Measurements from ENCODE around the gene PTPRK. TPM values are rescaled to one million over a fixed set of nuclear protein-coding genes. Genes with fewer than 3 reads are reported as not detected.

PTPRK gene
- total and polyA plus RNA-seq, 4 donors: 12.1 to 61.2 (median 29.1) TPM

DNA sequence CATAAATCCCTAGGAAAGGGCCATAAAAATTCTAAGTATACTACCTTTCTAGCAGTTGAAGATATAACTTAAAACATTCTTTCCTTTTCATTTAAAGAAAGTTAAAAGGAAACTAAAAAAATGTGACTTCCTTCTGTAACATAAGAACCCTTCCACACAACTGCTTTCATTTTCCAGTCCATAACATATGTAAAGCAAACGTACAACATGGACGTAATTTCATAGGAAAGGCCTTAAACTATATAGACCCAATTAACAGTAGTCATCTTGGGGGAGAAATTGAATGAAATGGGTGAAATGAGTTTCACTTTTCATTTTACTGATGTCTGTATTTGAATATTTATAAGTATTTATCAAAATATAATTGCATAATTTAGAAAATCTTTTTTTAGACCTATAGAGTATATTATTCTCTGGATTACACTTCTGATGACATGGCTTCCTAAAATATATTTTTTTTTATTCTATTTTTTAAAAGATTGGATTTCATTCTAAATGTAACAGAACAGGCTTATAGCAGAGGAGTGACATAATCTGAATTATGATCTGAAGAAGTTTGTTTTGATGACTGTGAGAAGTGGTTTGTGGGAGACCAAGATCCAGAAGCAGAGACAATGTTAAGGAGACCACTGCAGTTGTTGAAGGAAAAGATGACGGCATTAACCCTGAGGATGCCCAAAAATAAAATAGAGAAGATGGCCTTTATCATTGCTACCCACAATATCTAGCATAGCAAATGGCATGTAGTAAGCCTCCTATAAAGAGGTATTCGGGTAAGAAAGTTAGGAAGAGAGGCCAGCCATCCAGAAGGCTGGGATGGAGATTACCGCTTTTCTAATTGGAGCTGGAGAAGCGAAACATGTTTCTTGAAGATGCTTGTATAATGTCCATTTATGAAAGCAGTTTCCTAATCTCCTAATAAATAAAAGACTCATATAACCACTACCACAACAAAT, 260.4 kb downstream of the PTPRK start (continued):
- TF ChIP-seq, protein P1, sequence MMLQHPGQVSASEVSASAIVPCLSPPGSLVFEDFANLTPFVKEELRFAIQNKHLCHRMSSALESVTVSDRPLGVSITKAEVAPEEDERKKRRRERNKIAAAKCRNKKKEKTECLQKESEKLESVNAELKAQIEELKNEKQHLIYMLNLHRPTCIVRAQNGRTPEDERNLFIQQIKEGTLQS (IDR thresholded peaks at IDR 0.05): no peak
- no peak for TF ChIP-seq TAF1 (conservative IDR thresholded peaks at IDR 0.05)
- no peak for TF ChIP-seq SP1 (IDR thresholded peaks at IDR 0.05)
- TF ChIP-seq JUND (IDR thresholded peaks at IDR 0.05): no peak
- no peak for TF ChIP-seq CTCF (IDR thresholded peaks at IDR 0.05; ENCODE audit: low read depth, low read length, missing input control)

DNA sequence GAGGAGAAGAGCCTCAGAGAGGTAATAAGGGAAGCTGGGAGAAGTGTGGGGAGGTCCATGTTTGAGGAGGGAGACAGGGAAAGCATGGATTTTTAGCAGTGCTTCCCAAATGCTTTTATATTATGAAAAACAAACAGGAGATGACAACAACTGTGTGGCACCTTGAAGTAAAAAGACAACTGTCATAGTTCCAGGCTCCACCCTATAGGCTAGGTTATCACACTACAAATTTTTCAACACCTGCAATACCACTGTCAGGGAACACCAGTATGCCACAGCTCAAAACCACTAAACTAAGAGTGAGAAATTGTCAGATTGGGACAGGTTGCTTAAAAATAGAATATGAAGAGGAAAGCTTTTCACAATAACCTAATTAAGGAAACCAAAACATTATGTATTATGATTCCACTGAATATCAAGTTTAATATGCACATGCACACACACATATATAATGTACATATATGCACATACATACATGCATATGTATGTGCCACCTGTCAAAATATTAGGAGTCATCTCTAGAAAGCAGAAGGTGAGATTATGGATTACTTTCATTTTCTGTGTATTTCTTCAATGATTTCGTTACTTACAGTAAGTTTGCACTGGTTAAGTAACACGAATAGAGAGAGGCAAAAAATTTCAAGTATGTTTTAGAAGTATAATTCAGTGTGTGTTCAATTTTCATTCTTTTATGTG, 261.2 kb downstream of the PTPRK start:
- 51% methylated on average over 2 of the region's 2 CpGs for WGBS
- no peak overlapping the region for H3K4me3 ChIP-seq (ENCODE audit: low read depth in 1 of 3, low read length in 3 of 3)
- DNase-seq (ENCODE audit: low spot score): no peak
- H3K4me1 ChIP-seq (ENCODE audit: control insufficient read depth in 4 of 4, insufficient read depth in 4 of 4, low read length in 3 of 4): peaks cover 0 to 6% (median under 1%) of the 10 kb centered on the region in 4 donors
- no peak overlapping the region for H3K27ac ChIP-seq (ENCODE audit: low read depth in 1 of 2, low read length in 2 of 2)
- TF ChIP-seq TAF1 (conservative IDR thresholded peaks at IDR 0.05) (no peak), RAD21 (IDR thresholded peaks at IDR 0.05) (peak in 1 of 2 donors; percentile 14), CTCF (IDR thresholded peaks at IDR 0.05; ENCODE audit: low read depth, low read length, missing input control) (no peak), GABPA (IDR thresholded peaks at IDR 0.05 in 1 of 2, conservative IDR thresholded peaks at IDR 0.05 in 1 of 2) (no peak), MAX (IDR thresholded peaks at IDR 0.05) (no peak)
- TF ChIP-seq, protein P2, sequence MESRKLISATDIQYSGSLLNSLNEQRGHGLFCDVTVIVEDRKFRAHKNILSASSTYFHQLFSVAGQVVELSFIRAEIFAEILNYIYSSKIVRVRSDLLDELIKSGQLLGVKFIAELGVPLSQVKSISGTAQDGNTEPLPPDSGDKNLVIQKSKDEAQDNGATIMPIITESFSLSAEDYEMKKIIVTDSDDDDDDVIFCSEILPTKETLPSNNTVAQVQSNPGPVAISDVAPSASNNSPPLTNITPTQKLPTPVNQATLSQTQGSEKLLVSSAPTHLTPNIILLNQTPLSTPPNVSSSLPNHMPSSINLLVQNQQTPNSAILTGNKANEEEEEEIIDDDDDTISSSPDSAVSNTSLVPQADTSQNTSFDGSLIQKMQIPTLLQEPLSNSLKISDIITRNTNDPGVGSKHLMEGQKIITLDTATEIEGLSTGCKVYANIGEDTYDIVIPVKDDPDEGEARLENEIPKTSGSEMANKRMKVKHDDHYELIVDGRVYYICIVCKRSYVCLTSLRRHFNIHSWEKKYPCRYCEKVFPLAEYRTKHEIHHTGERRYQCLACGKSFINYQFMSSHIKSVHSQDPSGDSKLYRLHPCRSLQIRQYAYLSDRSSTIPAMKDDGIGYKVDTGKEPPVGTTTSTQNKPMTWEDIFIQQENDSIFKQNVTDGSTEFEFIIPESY (IDR thresholded peaks at IDR 0.05): no peak
- H3K9ac ChIP-seq (ENCODE audit: low read depth in 1 of 2, low read length in 2 of 2): no peak overlapping the region
- H3K9me3 ChIP-seq (ENCODE audit: control insufficient read depth in 4 of 4, low read length in 3 of 4): no peaks in the 10 kb centered on the region
- peaks cover 0 to 4% (median 0%) of the 10 kb centered on the region in 4 donors for H3K36me3 ChIP-seq (ENCODE audit: control insufficient read depth in 4 of 4, insufficient read depth in 3 of 4, low read depth in 1 of 4, low read length in 3 of 4)
- no peaks in the 10 kb centered on the region for H3K27me3 ChIP-seq (ENCODE audit: control insufficient read depth in 4 of 4, insufficient read depth in 4 of 4, low read length in 3 of 4)

GRCh38 chr6:128256095-128256494, 264.3 kb downstream of the PTPRK start:
- Histone ChIP-seq H3K36me3 (ENCODE audit: control insufficient read depth in 4 of 4, insufficient read depth in 3 of 4, low read depth in 1 of 4, low read length in 3 of 4) (no peaks in the 10 kb centered on the region), H3K4me1 (ENCODE audit: control insufficient read depth in 4 of 4, insufficient read depth in 4 of 4, low read length in 3 of 4) (peaks cover 0 to 3% (median under 1%) of the 10 kb centered on the region in 4 donors), H3K27ac (ENCODE audit: low read depth in 1 of 2, low read length in 2 of 2) (no peak overlapping the region), H3K9me3 (ENCODE audit: control insufficient read depth in 4 of 4, low read length in 3 of 4) (no peaks in the 10 kb centered on the region), H3K9ac (ENCODE audit: low read depth in 1 of 2, low read length in 2 of 2) (no peak overlapping the region), H3K27me3 (ENCODE audit: control insufficient read depth in 4 of 4, insufficient read depth in 4 of 4, low read length in 3 of 4) (no peaks in the 10 kb centered on the region), H3K4me3 (ENCODE audit: low read depth in 1 of 3, low read length in 3 of 3) (no peak overlapping the region)
- no peak for DNase-seq (ENCODE audit: low spot score)
- WGBS: 92% methylated on average over 5 of the region's 5 CpGs
- TF ChIP-seq FOXA1 (IDR thresholded peaks at IDR 0.05): no peak
- TF ChIP-seq GABPA (IDR thresholded peaks at IDR 0.05 in 1 of 2, conservative IDR thresholded peaks at IDR 0.05 in 1 of 2): no peak
- no peak for TF ChIP-seq TAF1 (conservative IDR thresholded peaks at IDR 0.05)
- no peak for TF ChIP-seq FOXA2 (IDR thresholded peaks at IDR 0.05)
- TF ChIP-seq, protein P3, sequence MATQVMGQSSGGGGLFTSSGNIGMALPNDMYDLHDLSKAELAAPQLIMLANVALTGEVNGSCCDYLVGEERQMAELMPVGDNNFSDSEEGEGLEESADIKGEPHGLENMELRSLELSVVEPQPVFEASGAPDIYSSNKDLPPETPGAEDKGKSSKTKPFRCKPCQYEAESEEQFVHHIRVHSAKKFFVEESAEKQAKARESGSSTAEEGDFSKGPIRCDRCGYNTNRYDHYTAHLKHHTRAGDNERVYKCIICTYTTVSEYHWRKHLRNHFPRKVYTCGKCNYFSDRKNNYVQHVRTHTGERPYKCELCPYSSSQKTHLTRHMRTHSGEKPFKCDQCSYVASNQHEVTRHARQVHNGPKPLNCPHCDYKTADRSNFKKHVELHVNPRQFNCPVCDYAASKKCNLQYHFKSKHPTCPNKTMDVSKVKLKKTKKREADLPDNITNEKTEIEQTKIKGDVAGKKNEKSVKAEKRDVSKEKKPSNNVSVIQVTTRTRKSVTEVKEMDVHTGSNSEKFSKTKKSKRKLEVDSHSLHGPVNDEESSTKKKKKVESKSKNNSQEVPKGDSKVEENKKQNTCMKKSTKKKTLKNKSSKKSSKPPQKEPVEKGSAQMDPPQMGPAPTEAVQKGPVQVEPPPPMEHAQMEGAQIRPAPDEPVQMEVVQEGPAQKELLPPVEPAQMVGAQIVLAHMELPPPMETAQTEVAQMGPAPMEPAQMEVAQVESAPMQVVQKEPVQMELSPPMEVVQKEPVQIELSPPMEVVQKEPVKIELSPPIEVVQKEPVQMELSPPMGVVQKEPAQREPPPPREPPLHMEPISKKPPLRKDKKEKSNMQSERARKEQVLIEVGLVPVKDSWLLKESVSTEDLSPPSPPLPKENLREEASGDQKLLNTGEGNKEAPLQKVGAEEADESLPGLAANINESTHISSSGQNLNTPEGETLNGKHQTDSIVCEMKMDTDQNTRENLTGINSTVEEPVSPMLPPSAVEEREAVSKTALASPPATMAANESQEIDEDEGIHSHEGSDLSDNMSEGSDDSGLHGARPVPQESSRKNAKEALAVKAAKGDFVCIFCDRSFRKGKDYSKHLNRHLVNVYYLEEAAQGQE (IDR thresholded peaks at IDR 0.05): no peak
- no peak for TF ChIP-seq NR2F2 (IDR thresholded peaks at IDR 0.05)
- no peak for TF ChIP-seq RAD21 (IDR thresholded peaks at IDR 0.05)
- TF ChIP-seq, protein P1 (IDR thresholded peaks at IDR 0.05): no peak
- TF ChIP-seq JUND (IDR thresholded peaks at IDR 0.05): no peak
- no peak for TF ChIP-seq HNF4G (IDR thresholded peaks at IDR 0.05)
- TF ChIP-seq EGR1 (IDR thresholded peaks at IDR 0.05; ENCODE audit: low read depth in 2 of 2): no peak

Data from liver (tissue), 9 donors.